ENCODE results near the gene NOP9. TPM values are rescaled to one million over a fixed set of nuclear protein-coding genes. Genes with fewer than 3 reads are reported as not detected.

Gene NOP9
- 10 to 100 TPM; 19.2 to 20.9 TPM for total RNA-seq
- long read RNA-seq, donor 1, partial matches to known transcripts, result 1 of 2 reads
- long read RNA-seq, donor 1, other reads (novel, unspliced or antisense), result 1 of 2 reads
- long read RNA-seq, donor 2, partial matches to known transcripts, result 0 of 17 reads
- long read RNA-seq, donor 2, other reads (novel, unspliced or antisense), result 17 of 17 reads

- intact Hi-C loops (cut with DNase I), result loop anchor here in 1 of 2 donors (10.0 kb wide), 1 partner anchor 45 kb away; no protein-coding TSS in a partner anchor
- DNase-seq (ENCODE audit: low spot score), result peak; percentile 98
These were observed at the start of gene NOP9, which contains the start of gene DHRS1 for GRCh38 chr14:24299255-24300191. Gene NOP9, plus strand, starts transcription at chr14:24299850. Its CDS starts 105 bp downstream, at chr14:24299955. Gene DHRS1, minus strand, starts transcription at chr14:24299780. Its CDS starts 674 bp downstream, at chr14:24299106.

GRCh38 chr14:24250354-24250753 lies 49.3 kb upstream of the NOP9 start:
- peak; percentile 18 for DNase-seq (ENCODE audit: low spot score)
- intact Hi-C loops (cut with DNase I), result loop anchor here in 1 of 2 donors (10.0 kb wide), 1 partner anchor 54 kb away; the partner anchor contains the start of gene CIDEB

- DNase-seq (ENCODE audit: low spot score), result no peak
- intact Hi-C loops (cut with DNase I), result loop anchor here in 1 of 2 donors (10.0 kb wide), 1 partner anchor 53 kb away; the partner anchor contains the start of gene CIDEB
These were observed 47.8 kb upstream of the NOP9 start for GRCh38 chr14:24251880-24252288.

GRCh38 chr14:24252289-24253124 lies 47.1 kb upstream of the NOP9 start:
- peak; percentile 50 for DNase-seq (ENCODE audit: low spot score)
- intact Hi-C loops (cut with DNase I), result loop anchor here in 1 of 2 donors (10.0 kb wide), 1 partner anchor 52 kb away; the partner anchor contains the start of gene CIDEB

GRCh38 chr14:24253936-24254335 lies 45.7 kb upstream of the NOP9 start:
- intact Hi-C loops (cut with DNase I), result loop anchor here in 1 of 2 donors (10.0 kb wide), 1 partner anchor 51 kb away; the partner anchor contains the start of gene CIDEB
- peak; percentile 78 for DNase-seq (ENCODE audit: low spot score)

- intact Hi-C loops (cut with DNase I), result loop anchor here in 1 of 2 donors (10.0 kb wide), 1 partner anchor 50 kb away; the partner anchor contains the start of gene CIDEB
- DNase-seq (ENCODE audit: low spot score), result peak; percentile 49
These were observed 44.8 kb upstream of the NOP9 start for GRCh38 chr14:24254630-24255392.

GRCh38 chr14:24255438-24255837 lies 44.2 kb upstream of the NOP9 start:
- DNase-seq (ENCODE audit: low spot score), result peak; percentile 60
- intact Hi-C loops (cut with DNase I), result loop anchor here in 1 of 2 donors (10.0 kb wide), 1 partner anchor 49 kb away; the partner anchor contains the start of gene CIDEB

GRCh38 chr14:24255931-24256711 lies 43.5 kb upstream of the NOP9 start:
- peak; percentile 68 for DNase-seq (ENCODE audit: low spot score)
- intact Hi-C loops (cut with DNase I), result loop anchor here in 1 of 2 donors (10.0 kb wide), 1 partner anchor 49 kb away; the partner anchor contains the start of gene CIDEB

- DNase-seq (ENCODE audit: low spot score), result peak; percentile 60
- intact Hi-C loops (cut with DNase I), result loop anchor here in 1 of 2 donors (10.0 kb wide), 1 partner anchor 48 kb away; the partner anchor contains the start of gene CIDEB
These were observed 42.7 kb upstream of the NOP9 start for GRCh38 chr14:24256960-24257359.

- intact Hi-C loops (cut with DNase I), result loop anchor here in 1 of 2 donors (10.0 kb wide), 1 partner anchor 47 kb away; the partner anchor contains the start of gene CIDEB
- peak; percentile 74 for DNase-seq (ENCODE audit: low spot score)
These were observed 41.5 kb upstream of the NOP9 start for GRCh38 chr14:24258119-24258518.

- DNase-seq (ENCODE audit: low spot score), result peak; percentile 67
- intact Hi-C loops (cut with DNase I), result loop anchor here in 1 of 2 donors (10.0 kb wide), 1 partner anchor 46 kb away; the partner anchor contains the start of gene CIDEB
These were observed 40.9 kb upstream of the NOP9 start for GRCh38 chr14:24258548-24259265.

- intact Hi-C loops (cut with DNase I), result loop anchor here in 1 of 2 donors (10.0 kb wide), 1 partner anchor 45 kb away; the partner anchor contains the start of gene CIDEB
These were observed 40.2 kb upstream of the NOP9 start for GRCh38 chr14:24259282-24260025.

GRCh38 chr14:24260026-24260779 lies 39.4 kb upstream of the NOP9 start:
- DNase-seq (ENCODE audit: low spot score), result peak; percentile 62
- intact Hi-C loops (cut with DNase I), result no loop called here

More at GRCh38 chr14:24259282-24260025, 40.2 kb upstream of the NOP9 start:
- DNase-seq (ENCODE audit: low spot score), result peak; percentile 72

- intact Hi-C loops (cut with DNase I), result no loop called here
- peak; percentile 31 for DNase-seq (ENCODE audit: low spot score)
These were observed 38.9 kb upstream of the NOP9 start for GRCh38 chr14:24260780-24261157.
